ENCODE data around the gene SGCE.

The SGCE gene

GRCh38 chr7:94609561-94609960, 46.4 kb downstream of the SGCE start:
- no peak overlapping the region for H3K4me3 ChIP-seq (ENCODE audit: low read depth, low read length)
- no peak for TF ChIP-seq CTCF (IDR thresholded peaks at IDR 0.05; ENCODE audit: borderline replicate concordance, insufficient read depth, low read depth, low read length)

- no peak for TF ChIP-seq CTCF (IDR thresholded peaks at IDR 0.05; ENCODE audit: borderline replicate concordance, insufficient read depth, low read depth, low read length)
Observed at GRCh38 chr7:94605031-94605430, 50.9 kb downstream of the SGCE start.

GRCh38 chr7:94602181-94602580, 53.8 kb downstream of the SGCE start:
- no peak for TF ChIP-seq CTCF (IDR thresholded peaks at IDR 0.05; ENCODE audit: borderline replicate concordance, insufficient read depth, low read depth, low read length)
- no peak overlapping the region for H3K4me3 ChIP-seq (ENCODE audit: low read depth, low read length)

More at GRCh38 chr7:94605031-94605430, 50.9 kb downstream of the SGCE start:
- H3K4me3 ChIP-seq (ENCODE audit: low read depth, low read length) = no peak overlapping the region

- no peak overlapping the region for H3K4me3 ChIP-seq (ENCODE audit: low read depth, low read length)
- TF ChIP-seq CTCF (IDR thresholded peaks at IDR 0.05; ENCODE audit: borderline replicate concordance, insufficient read depth, low read depth, low read length) = no peak
Observed at GRCh38 chr7:94600267-94600666, 55.7 kb downstream of the SGCE start.

GRCh38 chr7:94595717-94596116, 60.2 kb downstream of the SGCE start:
- no peak for TF ChIP-seq CTCF (IDR thresholded peaks at IDR 0.05; ENCODE audit: borderline replicate concordance, insufficient read depth, low read depth, low read length)
- no peak overlapping the region for H3K4me3 ChIP-seq (ENCODE audit: low read depth, low read length)

GRCh38 chr7:94594882-94595281, 61.1 kb downstream of the SGCE start:
- no peak overlapping the region for H3K4me3 ChIP-seq (ENCODE audit: low read depth, low read length)
- TF ChIP-seq CTCF (IDR thresholded peaks at IDR 0.05; ENCODE audit: borderline replicate concordance, insufficient read depth, low read depth, low read length) = no peak

GRCh38 chr7:94591176-94591575, 64.8 kb downstream of the SGCE start:
- H3K4me3 ChIP-seq (ENCODE audit: low read depth, low read length) = no peak overlapping the region
- TF ChIP-seq CTCF (IDR thresholded peaks at IDR 0.05; ENCODE audit: borderline replicate concordance, insufficient read depth, low read depth, low read length) = no peak
